A549 (cell line): ENCODE results near the gene DNAJC15.

ENCODE experiments used
- CEBPB ChIP-seq, 2 experiments: fragments of >200 bp in 1 of 2; sonication (Bioruptor Twin) in 1 of 2; formaldehyde crosslinking in 1 of 2; IDR thresholded peaks; 2 replicates each; pipeline ENCODE4 v1.6.1; 2012 to 2016
- EP300 ChIP-seq, 2 experiments: fragments of >200 bp; sonication (Bioruptor Twin); formaldehyde crosslinking; IDR thresholded peaks; 2 replicates in 1 of 2; 3 replicates in 1 of 2; pipeline ENCODE4 v1.6.1; 2016 to 2017
- PHF8 ChIP-seq: fragments of 200-600 bp; sonication (generic); IDR thresholded peaks from 2 replicates; pipeline ENCODE4 v1.6.1; 2016; ENCODE audit warnings: low read depth, mild to moderate bottlenecking, antibody characterized with exemption, moderate library complexity, borderline replicate concordance
- POLR2A ChIP-seq: IDR thresholded peaks from 2 replicates; pipeline ENCODE4 v1.6.1; 2012; ENCODE audit warnings: mild to moderate bottlenecking, low read length
- RAD21 ChIP-seq, 2 experiments: fragments of >200 bp in 1 of 2; sonication (Bioruptor Twin) in 1 of 2; formaldehyde crosslinking in 1 of 2; IDR thresholded peaks in 1 of 2; conservative IDR thresholded peaks in 1 of 2; 2 replicates in 1 of 2; 3 replicates in 1 of 2; pipeline ENCODE4 v1.6.1; 2012 to 2018; ENCODE audit warnings: inconsistent platforms in 1 of 2
- ZNF302 ChIP-seq: fragments of 250-450 bp; sonication (Bioruptor Pico); IDR thresholded peaks from 2 replicates; pipeline ENCODE4 v1.9.0; 2021; ENCODE audit warnings: inconsistent platforms, mild to moderate bottlenecking, moderate library complexity
- ZSCAN20 ChIP-seq: fragments of 250-450 bp; sonication (Bioruptor Pico); IDR thresholded peaks from 2 replicates; pipeline ENCODE4 v1.8.0; 2022; ENCODE audit warnings: mild to moderate bottlenecking, moderate library complexity
- TF ChIP-seq, protein P1 (sequence below): fragments of >200 bp; sonication (Bioruptor Twin); formaldehyde crosslinking; IDR thresholded peaks from 3 replicates; pipeline ENCODE4 v1.5.1; 2016
- TF ChIP-seq, protein P2 (sequence below): fragments of >200 bp; sonication (Bioruptor Twin); formaldehyde crosslinking; IDR thresholded peaks from 2 replicates; pipeline ENCODE4 v1.6.1; 2016
- TF ChIP-seq, protein P3 (sequence below): IDR thresholded peaks from 2 replicates; pipeline ENCODE4 v1.6.1; 2012; ENCODE audit warnings: low read depth, borderline replicate concordance
- TF ChIP-seq, protein P4 (sequence below): fragments of >200 bp; sonication (Bioruptor Twin); formaldehyde crosslinking; IDR thresholded peaks from 3 replicates; pipeline ENCODE4 v1.6.1; 2016
- TF ChIP-seq, protein P5 (sequence below): fragments of 250-450 bp; sonication (Bioruptor Pico); IDR thresholded peaks from 2 replicates; pipeline ENCODE4 v1.5.0; 2021; ENCODE audit warnings: mild to moderate bottlenecking, moderate library complexity, borderline replicate concordance
- TF ChIP-seq, protein P6 (sequence below): fragments of 450-650 bp; IDR thresholded peaks from 2 replicates; pipeline ENCODE4 v1.6.1; 2014; ENCODE audit warnings: antibody characterized with exemption

DNA sequence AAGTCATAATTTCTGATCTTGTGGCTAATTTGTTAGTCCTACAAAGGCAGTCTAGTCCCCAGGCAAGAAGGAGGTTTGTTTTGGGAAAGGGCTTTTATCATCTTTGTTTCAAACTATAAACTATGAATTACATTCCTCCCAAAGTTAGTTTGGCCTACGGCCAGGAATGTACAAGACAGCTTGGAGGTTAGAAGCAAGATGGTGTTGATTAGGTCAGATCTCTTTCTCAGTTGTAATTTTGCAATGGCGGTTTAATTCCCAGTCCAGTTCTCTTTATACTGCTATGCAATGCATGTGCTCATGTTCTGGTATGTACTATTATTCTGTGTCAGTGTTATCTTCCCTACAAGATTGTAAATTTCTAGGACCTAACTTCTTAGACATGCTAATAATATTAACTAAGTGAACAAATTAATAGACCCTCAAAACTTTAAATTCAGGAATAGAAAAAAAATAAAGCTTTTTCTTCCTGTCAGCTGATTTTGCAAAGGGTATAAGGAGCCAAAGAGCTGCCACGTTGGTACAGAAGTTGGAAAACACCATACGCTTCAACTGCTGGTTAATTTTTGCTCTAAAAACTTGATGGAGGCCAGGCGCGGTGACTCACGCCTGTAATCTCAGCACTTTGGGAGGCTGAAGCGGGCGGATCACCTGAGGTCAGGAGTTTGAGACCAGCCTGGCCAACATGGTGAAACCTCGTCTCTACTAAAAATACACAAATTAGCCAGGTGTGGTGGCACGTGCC lies 1.3 kb upstream of the DNAJC15 start:
- TF ChIP-seq, protein P1, sequence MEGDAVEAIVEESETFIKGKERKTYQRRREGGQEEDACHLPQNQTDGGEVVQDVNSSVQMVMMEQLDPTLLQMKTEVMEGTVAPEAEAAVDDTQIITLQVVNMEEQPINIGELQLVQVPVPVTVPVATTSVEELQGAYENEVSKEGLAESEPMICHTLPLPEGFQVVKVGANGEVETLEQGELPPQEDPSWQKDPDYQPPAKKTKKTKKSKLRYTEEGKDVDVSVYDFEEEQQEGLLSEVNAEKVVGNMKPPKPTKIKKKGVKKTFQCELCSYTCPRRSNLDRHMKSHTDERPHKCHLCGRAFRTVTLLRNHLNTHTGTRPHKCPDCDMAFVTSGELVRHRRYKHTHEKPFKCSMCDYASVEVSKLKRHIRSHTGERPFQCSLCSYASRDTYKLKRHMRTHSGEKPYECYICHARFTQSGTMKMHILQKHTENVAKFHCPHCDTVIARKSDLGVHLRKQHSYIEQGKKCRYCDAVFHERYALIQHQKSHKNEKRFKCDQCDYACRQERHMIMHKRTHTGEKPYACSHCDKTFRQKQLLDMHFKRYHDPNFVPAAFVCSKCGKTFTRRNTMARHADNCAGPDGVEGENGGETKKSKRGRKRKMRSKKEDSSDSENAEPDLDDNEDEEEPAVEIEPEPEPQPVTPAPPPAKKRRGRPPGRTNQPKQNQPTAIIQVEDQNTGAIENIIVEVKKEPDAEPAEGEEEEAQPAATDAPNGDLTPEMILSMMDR, result no peak
- TF ChIP-seq POLR2A, result no peak
- TF ChIP-seq, protein P2, sequence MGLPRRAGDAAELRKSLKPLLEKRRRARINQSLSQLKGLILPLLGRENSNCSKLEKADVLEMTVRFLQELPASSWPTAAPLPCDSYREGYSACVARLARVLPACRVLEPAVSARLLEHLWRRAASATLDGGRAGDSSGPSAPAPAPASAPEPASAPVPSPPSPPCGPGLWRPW, result no peak
- TF ChIP-seq PHF8, result no peak
- TF ChIP-seq EP300 (IDR thresholded peaks at IDR 0.05), result no peak
- TF ChIP-seq, protein P3, sequence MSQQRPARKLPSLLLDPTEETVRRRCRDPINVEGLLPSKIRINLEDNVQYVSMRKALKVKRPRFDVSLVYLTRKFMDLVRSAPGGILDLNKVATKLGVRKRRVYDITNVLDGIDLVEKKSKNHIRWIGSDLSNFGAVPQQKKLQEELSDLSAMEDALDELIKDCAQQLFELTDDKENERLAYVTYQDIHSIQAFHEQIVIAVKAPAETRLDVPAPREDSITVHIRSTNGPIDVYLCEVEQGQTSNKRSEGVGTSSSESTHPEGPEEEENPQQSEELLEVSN, result no peak
- TF ChIP-seq, protein P4, sequence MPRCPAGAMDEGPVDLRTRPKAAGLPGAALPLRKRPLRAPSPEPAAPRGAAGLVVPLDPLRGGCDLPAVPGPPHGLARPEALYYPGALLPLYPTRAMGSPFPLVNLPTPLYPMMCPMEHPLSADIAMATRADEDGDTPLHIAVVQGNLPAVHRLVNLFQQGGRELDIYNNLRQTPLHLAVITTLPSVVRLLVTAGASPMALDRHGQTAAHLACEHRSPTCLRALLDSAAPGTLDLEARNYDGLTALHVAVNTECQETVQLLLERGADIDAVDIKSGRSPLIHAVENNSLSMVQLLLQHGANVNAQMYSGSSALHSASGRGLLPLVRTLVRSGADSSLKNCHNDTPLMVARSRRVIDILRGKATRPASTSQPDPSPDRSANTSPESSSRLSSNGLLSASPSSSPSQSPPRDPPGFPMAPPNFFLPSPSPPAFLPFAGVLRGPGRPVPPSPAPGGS, result no peak
- no peak for TF ChIP-seq ZSCAN20 (CRISPR knock-in tag)
- no peak for TF ChIP-seq ZNF302 (CRISPR knock-in tag)
- TF ChIP-seq RAD21 (conservative IDR thresholded peaks at IDR 0.05 in 1 of 2, IDR thresholded peaks at IDR 0.05 in 1 of 2), result no peak
- TF ChIP-seq, protein P5, sequence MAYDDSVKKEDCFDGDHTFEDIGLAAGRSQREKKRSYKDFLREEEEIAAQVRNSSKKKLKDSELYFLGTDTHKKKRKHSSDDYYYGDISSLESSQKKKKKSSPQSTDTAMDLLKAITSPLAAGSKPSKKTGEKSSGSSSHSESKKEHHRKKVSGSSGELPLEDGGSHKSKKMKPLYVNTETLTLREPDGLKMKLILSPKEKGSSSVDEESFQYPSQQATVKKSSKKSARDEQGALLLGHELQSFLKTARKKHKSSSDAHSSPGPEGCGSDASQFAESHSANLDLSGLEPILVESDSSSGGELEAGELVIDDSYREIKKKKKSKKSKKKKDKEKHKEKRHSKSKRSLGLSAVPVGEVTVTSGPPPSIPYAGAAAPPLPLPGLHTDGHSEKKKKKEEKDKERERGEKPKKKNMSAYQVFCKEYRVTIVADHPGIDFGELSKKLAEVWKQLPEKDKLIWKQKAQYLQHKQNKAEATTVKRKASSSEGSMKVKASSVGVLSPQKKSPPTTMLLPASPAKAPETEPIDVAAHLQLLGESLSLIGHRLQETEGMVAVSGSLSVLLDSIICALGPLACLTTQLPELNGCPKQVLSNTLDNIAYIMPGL (CRISPR knock-in tag), result no peak
- TF ChIP-seq, protein P6, sequence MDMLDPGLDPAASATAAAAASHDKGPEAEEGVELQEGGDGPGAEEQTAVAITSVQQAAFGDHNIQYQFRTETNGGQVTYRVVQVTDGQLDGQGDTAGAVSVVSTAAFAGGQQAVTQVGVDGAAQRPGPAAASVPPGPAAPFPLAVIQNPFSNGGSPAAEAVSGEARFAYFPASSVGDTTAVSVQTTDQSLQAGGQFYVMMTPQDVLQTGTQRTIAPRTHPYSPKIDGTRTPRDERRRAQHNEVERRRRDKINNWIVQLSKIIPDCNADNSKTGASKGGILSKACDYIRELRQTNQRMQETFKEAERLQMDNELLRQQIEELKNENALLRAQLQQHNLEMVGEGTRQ, result no peak
- TF ChIP-seq CEBPB (IDR thresholded peaks at IDR 0.05), result no peak
